LoVo (cell line): ENCODE data around the gene ZNF48.

Experiments used
- DNase-seq: peaks from one replicate; pipeline ENCODE4 v3.0.0-alpha.2; 2016; ENCODE audit warnings: low spot score

ZNF48 gene

DNA sequence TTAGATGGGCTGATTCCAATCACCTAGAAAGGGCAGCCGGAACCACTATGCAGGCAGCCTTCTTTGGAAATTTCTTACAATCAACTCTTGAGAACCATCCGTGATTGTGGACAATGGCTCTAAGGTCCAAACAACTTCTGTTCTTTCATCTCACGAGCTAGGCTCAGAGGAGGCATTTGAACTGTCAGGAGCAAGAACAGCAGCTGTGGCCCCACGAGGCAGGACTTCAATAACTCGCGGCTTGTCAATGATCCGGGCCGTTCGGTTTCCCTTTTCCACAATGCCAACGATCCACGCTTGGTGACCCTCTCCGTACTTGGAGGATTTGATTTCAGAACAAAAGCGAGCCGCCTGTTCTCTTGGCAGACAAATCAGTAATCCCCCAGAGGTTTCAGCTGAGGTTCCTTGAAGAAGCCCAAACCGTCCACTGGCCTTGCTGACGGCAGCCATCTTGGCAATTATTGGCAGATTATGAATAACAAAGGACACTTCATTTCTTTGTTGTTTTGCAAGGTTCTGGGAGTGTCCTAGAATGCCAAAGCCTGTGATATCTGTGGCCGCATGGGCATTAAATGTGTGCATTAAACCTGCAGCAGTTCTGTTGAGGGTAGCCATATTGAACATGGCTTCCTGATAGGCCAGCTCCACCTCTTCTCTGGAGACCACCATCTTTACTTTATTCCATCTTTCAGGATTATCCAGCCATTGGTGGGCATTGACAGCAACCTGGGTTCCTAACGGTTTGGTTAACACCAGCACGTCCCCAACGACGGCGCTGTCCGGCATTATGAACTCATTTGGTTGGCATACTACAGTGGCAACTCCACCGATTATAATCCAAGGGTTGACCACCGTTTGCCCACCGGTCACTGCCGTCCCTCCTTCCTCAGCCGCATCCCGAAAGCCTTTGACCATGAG is 49.3 kb downstream of the ZNF48 start:
- DNase-seq, result no peak

DNA sequence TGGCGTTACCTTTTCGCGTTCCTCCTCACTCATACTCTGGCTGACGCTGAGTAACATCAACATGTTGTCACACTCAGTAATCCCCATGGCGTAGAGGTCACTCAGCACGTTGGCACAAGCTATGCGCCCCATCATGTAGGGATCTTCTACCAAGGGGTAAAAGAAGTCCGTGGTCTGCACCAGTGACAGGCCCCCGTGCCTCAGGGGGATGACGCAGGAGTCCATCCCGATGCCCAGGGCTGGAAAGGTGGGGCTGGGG is 49.9 kb downstream of the ZNF48 start:
- no peak for DNase-seq

DNA sequence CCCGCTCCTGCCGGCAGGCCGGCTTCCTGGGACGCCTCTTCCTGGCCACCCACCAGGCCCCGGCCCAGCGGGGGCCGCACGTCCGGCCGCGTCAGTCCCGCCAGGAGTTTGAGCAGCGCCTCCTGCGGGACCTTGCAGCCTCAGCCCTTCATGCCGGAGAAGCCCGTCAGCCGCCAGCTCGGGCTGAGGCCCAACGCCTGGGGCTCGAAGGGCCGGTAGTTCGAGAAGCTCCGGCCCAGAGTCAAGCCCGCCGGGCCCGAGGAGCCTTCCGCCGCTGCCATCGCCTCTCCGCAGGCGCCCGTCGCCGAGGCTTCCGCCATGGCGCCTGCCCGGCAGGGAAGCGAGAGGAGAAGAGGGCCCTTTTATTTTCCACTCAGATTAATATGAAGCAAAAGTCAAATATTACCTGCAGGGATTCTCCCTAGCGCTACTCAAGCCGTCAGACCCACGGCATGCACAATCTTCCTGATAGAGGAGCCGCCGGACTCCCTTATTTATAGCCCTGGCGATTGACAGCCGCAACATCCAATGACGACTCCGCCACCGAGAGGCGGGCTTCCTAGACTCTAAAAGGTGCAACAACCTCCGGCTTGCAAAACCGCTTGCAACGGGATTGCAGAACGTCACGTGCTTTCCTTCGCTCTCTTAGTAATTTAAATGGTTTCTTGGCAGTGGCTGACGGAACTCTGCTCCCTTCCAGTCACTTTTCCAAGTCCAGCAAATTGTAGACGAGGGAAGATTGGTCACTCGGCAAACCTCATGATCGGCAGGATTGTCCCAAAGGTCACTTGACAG is 50.4 kb downstream of the ZNF48 start, which contains the start of gene SEPHS2:
Gene SEPHS2 (minus strand): TSS at position 467 of the 795 bp plus-strand sequence. CDS start 147 bp downstream, at position 320.
- DNase-seq, result peak; percentile 95

DNA sequence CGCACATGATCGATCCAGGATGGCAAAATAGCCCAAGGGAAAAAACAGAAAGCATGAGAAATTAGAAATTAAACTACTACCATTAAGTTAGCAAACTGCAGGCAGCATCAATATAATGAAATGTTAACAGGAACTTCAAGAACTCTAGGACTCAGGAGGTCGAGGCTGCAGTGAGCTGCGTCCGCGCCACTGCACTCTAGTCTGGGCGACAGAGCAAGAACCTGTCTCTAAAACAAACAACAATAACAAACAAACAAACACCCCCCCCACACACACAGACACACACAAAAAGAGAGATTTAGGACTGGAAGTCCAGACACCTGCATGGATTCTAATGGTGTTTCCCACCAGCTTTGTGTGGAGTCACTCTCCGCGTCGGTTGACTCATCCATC is 51.0 kb downstream of the ZNF48 start:
- no peak for DNase-seq

DNA sequence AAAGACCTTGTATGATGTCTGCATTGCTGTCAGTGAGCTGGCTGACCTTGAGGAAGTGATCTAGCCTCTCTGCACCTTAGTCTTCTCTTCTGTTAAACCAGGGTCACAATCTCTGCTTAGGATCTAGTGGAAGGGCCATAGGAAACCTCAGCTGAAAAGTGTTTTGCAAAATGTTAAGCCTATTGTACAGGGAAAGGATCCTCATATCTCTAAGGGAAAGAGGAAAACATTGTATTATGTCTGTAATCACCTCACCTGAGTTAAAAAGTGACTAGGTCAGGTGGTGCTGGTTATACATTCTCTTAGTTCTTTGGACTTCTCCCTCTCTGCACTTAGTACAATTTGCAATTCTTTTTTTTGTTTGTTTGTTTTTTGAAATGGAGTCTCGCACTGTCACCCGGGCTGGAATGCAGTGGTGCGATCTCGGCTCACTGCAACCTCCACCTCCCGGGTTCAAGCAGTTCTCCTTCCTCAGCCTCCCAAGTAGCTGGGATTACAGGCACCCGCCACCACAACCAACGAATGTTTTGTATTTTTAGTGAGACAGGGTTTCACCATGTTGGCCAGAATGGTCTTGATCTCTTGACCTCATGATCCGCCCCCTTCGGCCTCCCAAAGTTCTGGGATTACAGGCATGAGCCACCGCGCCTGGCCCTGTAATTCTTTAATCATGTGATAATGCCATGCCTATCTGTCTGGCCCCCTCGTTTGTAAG is 52.4 kb downstream of the ZNF48 start:
- DNase-seq, result no peak

DNA sequence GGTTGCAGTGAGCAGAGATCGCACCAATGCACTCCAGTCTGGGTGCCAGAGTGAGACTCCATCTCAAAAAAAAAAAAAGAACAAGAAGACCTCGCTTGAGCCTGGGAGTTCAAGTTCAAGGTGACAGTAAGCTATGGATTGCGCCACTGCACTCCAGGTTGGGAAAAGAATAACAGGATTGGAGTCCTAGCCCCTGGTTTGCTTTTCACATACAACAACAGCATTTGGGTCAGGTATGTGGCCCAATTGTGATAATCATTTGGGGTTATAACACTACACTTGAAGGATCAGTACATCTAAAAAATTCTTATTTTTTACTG is 53.9 kb downstream of the ZNF48 start:
- DNase-seq, result no peak
